Measurements from ENCODE around the gene MAML2. TPM values are rescaled to one million over a fixed set of nuclear protein-coding genes. Genes with fewer than 3 reads are reported as not detected.
A peak's percentile ranks its signal among the peaks of the same experiment; 100 is the strongest.

Gene MAML2
- total RNA-seq, 1 experiment from 2014 or later = 2.7 TPM

DNA sequence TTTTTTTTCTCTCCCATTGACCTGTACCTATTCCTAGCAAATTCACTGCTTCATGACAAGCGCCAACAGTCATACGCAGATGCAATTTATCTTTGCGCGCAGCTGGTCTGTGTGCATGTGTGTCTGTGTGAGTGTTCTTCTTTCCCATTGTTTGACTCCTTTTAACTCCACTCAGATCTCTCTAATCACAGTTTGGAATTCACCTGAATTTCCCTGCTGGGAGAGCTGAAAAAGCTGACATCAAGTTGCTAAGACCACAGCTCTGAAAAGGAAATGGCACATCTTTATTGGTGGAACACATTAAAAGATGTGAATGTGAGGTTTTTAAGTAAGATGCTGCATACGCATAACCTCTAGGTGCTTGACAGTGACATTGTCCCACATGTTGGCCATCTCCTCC, 231.7 kb downstream of the MAML2 start:
- Histone ChIP-seq H2AFZ (ENCODE audit: low read length) (no peak overlapping the region), H4K91ac (ENCODE audit: insufficient read length, low read depth, low read length) (no peak overlapping the region), H3K56ac (ENCODE audit: insufficient read length, low read depth, low read length) (no peak overlapping the region), H2BK20ac (ENCODE audit: low read depth, low read length, poor library complexity, severe bottlenecking) (no peak overlapping the region), H3K18ac (ENCODE audit: insufficient read length, low read depth, low read length) (no peak overlapping the region), H3K23me2 (ENCODE audit: insufficient read length, low read depth, low read length, poor library complexity, severe bottlenecking) (no peaks in the 10 kb centered on the region), H2BK15ac (ENCODE audit: low read depth, low read length) (no peak overlapping the region), H3K79me1 (ENCODE audit: insufficient read depth, low read depth, low read length, poor library complexity, severe bottlenecking) (no peaks in the 10 kb centered on the region), H3K4me2 (ENCODE audit: insufficient read depth, insufficient read length, low read length) (no peak overlapping the region), H3K4me1 (ENCODE audit: insufficient read depth, low read length) (peaks cover 6% of the 10 kb centered on the region), H3K27me3 (ENCODE audit: insufficient read depth, low read length) (no peaks in the 10 kb centered on the region), H2AK5ac (ENCODE audit: insufficient read length, low read length) (no peak overlapping the region), H3K23ac (ENCODE audit: insufficient read length, low read depth, low read length) (no peak overlapping the region), H2BK5ac (ENCODE audit: insufficient read length, low read length) (no peak overlapping the region), H2BK12ac (ENCODE audit: insufficient read length, low read depth, low read length) (no peak overlapping the region), H3K9ac (ENCODE audit: extremely low read depth, insufficient read length, low read length) (no peak overlapping the region), H3K9me3 (ENCODE audit: control insufficient read depth, low read depth, low read length) (no peaks in the 10 kb centered on the region), H4K5ac (ENCODE audit: insufficient read length, low read depth, low read length) (no peak overlapping the region), H4K8ac (replicated peaks; ENCODE audit: insufficient read length, low read depth, low read length) (no peak overlapping the region), H3T11ph (ENCODE audit: low read length) (no peak overlapping the region), H2BK120ac (ENCODE audit: low read depth, low read length, poor library complexity, severe bottlenecking) (no peak overlapping the region), H3K4ac (ENCODE audit: low read depth, low read length) (no peak overlapping the region), H3K79me2 (ENCODE audit: insufficient read depth, low read length) (no peaks in the 10 kb centered on the region), H3K27ac (ENCODE audit: insufficient read length, low read depth, low read length) (no peak overlapping the region), H3K14ac (ENCODE audit: insufficient read depth, low read length) (no peak overlapping the region), H4K20me1 (ENCODE audit: control insufficient read depth, insufficient read depth, insufficient read length) (no peaks in the 10 kb centered on the region)
- no peak overlapping the region for H3K4me3 Mint-ChIP-seq
- H3K27me3 Mint-ChIP-seq (ENCODE audit: low read depth) = no peaks in the 10 kb centered on the region
- no peaks in the 10 kb centered on the region for H3K36me3 Mint-ChIP-seq (ENCODE audit: insufficient read depth in 1 of 3, low read depth in 3 of 3)
- peaks cover 22 to 25% of the 10 kb centered on the region in 2 experiments for H3K4me1 Mint-ChIP-seq
- H3K9me3 Mint-ChIP-seq = no peaks in the 10 kb centered on the region
- DNase-seq = no peak
- TF ChIP-seq, protein P1, sequence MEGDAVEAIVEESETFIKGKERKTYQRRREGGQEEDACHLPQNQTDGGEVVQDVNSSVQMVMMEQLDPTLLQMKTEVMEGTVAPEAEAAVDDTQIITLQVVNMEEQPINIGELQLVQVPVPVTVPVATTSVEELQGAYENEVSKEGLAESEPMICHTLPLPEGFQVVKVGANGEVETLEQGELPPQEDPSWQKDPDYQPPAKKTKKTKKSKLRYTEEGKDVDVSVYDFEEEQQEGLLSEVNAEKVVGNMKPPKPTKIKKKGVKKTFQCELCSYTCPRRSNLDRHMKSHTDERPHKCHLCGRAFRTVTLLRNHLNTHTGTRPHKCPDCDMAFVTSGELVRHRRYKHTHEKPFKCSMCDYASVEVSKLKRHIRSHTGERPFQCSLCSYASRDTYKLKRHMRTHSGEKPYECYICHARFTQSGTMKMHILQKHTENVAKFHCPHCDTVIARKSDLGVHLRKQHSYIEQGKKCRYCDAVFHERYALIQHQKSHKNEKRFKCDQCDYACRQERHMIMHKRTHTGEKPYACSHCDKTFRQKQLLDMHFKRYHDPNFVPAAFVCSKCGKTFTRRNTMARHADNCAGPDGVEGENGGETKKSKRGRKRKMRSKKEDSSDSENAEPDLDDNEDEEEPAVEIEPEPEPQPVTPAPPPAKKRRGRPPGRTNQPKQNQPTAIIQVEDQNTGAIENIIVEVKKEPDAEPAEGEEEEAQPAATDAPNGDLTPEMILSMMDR (conservative IDR thresholded peaks at IDR 0.05) = no peak
- no CpG with 5 or more reads among the region's 5 CpGs for WGBS (ENCODE audit: extremely low coverage, insufficient read length, low lambda C conversion rate)
- H3K27ac Mint-ChIP-seq = 0 out of 7 replicates have a peak overlapping the region, but pooled peaks of 1 of the 3 experiments have one; percentile 15
